GM18861 (cell line): ENCODE results near the gene KLF15.
A peak's percentile ranks its signal among the peaks of the same experiment; 100 is the strongest.

Experiments
- ATAC-seq: cut with Tn5 transposase; IDR thresholded peaks from one replicate; pipeline ENCODE4 v1.9.1; 2021; ENCODE audit not compliant: unreplicated experiment

KLF15 gene

DNA sequence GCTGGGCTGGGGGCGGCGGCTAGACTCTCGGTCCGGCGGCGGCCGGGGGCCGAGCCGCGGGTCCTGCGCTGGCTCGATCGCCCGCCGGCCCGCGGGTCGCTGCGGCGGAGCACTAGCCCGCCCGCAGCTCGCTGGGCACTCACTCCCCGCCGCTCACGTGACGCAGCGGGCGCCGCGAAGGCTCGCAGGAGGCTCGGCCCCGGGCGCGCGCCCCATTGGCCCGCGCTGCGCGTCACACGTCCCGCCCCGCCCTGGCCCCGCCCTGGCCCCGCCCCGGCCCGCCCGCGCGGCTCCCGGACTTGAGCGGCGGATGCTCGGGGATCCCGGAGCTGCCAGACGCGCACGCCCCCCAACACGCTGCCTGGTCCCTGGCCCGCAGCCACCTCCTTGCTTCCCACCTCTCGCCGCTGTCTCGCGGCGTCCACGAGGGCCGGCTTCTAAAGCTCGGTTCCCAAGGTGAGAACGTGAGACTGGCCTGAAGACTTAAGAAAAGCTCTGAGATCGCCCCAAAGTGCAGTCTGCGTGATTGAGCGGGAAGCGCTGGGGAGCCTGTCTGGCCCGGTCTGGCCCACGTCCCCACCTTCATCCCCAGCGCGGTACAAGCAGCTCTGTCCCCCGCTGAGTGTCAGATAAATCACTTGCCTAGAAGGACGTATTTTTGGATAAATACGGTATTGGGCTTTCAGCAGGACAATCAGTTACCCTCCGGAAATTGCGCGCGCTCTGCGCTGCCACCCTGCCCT is at the start of gene KLF15:
Gene KLF15, minus strand, starts transcription at position 114 of the 743 bp plus-strand sequence. CDS start 4,486 bp downstream, outside the sequence.
- ATAC-seq: peak; percentile 66

DNA sequence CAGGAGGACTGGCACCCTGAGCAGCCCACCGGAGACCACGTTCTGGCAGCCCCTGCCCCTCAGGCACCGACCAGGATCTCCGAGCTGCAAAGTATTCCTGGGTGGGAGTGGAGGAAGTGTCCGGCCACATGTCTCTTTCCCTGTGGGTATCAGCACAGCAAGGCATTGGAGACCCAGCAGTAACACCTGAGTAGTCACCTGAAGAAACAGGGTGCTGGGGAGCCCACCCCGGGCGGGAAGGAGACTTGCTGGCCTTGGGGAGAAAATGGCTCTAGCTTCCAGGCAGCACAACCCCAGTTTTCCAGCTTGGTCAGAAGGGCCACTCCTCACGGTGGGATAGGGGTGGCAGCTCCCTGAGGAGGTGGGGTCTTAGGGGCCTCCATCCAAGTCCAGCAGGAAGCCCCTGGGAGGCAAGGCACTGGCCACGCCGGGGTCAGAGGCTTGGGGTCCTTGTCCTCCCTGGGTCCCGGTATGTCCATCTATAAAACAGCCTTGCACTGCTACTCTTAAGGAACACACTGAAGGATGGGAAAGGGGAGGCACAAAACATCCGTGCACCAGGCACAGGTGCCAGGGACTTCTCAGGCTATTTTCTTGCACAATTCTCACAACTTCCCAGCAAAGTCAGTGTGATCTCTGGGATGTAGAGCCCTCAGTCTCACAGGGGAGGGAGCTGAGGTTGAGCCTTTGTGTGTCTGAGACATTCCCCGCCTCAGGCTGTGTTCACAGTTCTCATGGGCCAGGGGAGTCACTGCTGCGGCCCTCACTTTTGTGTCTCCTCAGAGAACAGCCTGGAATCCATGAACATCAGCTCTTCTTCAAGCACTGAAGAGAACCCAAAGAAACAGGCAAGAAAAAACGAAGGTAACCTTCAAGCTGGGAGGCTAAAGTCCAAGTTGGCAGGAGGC is 49.4 kb upstream of the KLF15 start:
- no peak for ATAC-seq

DNA sequence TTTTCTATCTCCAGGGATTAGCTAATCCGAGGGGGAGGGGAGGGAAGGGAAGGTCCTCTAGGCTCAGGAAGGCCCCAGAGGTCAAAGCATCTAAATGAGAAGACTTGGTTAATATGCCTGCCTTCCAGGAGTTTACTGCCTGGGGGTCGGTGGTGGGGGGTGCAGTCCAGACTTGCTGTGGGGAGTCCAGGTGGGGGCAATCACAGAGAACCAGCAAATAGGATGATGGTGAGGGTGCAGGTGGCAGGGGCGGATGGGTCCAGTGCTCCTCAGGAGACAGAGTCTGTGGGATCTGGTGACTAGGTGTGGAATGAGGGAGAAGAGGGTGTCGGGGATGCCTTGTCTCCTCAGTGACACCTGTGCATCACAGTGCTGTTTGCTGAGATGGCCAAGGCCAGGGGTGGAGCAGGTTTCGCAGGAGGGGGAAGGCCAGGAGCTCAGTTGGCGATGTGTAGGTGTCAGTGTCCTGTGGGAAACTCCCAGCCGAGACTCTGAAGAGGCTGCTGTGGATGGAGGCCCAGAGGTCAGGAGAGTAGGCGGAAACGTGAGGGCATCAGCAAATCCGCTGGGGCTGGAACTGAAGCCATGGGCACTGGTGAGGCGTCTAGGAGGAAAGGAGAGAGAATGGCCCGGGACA is 45.6 kb upstream of the KLF15 start:
- ATAC-seq: no peak

DNA sequence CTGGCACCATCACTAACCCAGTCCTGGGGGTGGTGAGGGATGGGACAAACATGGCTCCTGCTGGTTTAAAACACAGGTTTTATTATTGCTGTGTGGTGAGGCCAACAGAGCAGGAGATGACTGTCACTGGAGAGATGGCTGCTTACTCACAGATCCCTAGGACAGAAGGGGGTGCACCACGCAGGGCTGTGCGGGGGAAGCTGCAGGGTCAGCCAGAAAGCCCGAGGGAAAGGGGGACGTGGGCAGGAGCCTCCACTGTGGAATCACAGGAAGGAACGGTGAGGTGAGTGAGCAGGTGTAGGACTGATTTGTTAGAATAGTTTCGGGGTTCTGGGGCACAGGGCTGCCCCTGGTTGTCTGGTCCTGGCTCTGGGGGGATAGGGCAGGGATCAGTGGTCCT is 45.0 kb upstream of the KLF15 start:
- no peak for ATAC-seq

DNA sequence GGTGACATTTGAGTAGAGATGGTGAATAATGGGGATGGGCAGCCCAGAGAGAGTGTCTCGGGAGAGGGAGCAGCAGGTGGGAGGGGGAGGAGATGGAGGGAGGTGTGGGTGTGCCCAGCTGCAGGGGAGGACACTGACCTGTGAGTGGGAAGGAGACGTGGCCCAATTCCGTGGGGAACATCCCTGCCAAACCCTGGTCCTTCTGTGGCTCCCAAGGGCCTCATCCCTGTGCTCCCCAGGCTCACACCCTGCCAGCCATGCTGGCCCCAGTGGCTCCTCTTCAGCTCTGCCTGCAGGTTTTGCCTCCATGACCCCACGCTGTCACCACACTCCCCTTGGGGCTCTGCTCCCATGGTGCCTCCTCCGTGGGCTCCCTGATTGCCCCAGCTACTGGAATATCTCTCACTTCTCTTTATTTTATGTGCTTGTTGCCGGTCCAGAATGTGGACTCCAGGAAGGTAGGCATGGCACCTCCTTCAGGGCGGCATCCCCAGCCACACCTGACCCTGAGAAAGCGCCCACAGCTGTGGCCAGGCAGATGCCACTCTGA is 44.5 kb upstream of the KLF15 start:
- no peak for ATAC-seq

DNA sequence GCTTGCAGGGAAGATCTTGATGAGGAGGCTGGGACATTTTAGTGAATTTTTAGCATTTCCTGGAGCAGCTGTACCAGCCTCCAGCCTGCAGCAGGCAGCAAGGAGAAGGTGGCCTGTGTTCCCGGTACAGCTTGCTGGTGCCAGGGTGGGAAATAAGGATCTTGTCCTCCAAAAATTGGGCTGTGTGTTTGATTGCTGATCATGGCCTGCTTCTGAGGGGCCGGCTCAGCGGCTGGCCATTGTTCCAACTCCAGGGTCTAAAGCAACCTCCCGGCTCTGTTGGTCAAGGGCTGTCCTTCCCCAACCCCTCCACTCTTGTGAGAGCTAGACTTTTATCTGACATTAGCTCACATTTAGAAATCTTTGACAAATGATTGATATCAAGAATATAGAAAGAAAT is 42.5 kb upstream of the KLF15 start:
- ATAC-seq: no peak

DNA sequence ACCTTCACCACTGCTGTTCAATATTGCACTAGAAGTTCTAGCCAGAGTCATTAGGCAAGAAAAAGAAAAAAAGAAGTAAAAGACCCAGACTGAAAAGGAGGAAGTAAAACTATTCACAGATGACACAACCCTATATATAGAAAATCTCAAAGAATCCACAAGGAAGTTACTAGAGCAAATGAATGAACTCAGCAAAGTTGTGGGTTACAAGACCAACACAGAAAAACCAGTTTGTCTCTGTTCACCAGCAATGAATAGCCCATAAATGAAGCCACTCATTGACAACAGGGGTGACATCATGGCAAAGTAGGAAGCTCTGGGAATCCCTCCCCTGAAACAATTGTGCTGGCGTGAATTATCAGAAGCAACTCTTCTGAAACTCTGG is 42.1 kb upstream of the KLF15 start:
- ATAC-seq: peak; percentile 60

DNA sequence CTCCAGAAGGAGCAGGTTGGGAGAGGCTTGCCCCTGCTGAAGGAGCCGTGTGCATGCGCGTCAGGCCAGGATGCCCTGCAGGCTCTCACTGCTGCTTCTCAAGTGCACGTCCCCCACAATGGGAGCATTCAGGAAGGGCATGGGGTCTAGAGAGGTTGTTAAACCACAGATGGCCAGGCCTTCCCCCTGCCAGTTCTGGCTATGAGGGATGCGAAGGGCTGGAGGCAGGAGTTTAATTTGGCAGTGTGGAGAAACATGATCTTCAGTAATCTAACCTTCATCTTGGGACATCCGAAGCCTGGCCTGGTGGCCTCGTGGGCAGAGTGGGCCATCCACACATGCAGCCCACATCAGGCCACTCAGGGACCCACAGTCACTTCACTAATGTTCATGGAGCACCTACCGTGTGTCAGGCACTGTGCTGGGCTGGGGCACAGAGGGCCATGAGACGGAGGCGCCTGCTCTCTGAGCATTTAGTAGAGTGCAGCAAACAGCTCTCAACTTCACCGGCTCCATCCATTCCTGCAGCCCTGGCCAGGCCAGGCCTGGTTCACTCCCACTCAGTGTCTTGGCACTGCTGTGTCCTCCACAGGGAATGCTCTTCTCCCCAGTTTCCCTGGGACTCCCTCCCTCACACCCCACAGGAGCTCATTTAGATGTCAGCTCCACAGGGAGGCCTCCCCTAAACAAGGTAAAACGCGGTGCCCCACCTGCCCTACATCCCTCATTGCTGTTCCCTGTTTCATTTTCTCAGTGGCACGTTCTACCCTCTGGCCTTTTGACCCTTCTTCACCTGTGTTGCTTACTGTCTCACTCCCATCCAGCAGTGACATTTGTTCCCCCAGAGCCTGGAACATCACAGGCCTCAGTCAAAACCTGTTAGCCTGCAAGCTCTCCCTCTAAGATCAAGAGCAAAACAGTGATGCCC is 41.5 kb upstream of the KLF15 start:
- ATAC-seq: no peak

DNA sequence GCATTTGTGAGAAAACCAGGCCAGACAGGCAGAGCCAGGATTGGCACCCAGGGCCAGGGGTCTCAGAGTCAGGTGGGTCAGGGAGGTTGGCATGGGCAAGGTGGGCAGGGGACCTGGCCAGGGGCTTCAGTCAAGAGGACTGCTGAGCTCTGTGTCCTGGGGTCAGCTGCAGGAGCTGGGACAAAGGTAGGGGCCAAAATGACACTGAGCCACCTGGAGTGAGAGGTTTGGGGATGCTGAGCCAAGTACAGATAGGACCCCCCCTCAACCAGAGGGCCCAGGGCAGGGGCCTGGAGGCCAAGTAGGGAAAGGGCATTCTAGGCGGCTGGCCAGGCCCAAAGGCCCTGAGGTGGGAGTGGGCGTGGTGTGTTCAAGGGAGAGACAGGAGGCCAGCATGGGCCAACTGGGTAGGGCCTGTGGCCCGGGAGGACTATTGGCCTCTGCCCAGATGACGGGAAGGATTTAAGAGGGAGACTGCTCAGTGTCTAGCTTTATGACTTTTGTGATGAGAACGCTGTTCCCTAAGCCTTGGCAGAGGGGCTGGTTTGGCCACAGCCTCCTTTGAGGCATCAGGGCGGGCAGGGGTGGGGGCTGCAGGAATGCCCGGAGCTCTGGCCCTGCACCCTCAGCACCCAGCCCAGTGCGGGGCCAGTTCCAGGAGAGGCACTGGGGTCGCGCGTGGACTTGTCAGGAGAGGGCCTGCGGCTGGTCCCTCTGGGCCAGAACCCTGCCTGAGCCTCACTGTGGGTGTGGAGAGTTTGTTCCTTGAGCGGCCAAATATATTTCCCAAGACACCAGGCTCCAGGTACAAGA is 40.6 kb upstream of the KLF15 start:
- ATAC-seq: no peak

DNA sequence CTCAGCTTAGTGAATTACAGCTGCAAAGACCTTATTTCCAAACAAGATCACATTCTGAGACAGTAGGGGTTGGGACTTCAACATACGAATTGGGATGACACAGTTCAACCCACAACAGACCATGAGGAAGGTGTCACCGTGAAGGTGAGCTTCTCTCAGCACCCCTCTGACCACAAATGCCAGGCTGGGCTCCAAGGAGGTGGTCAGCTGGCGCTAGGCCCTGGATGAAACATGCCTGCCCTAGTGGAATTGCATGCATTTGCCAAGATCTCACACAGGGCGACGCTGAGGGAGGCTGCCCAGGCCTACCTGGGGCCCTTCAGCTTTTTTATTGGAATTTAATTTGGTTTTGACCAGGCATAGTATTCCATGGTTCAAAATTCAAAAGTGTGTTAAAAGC is 39.3 kb upstream of the KLF15 start:
- no peak for ATAC-seq

DNA sequence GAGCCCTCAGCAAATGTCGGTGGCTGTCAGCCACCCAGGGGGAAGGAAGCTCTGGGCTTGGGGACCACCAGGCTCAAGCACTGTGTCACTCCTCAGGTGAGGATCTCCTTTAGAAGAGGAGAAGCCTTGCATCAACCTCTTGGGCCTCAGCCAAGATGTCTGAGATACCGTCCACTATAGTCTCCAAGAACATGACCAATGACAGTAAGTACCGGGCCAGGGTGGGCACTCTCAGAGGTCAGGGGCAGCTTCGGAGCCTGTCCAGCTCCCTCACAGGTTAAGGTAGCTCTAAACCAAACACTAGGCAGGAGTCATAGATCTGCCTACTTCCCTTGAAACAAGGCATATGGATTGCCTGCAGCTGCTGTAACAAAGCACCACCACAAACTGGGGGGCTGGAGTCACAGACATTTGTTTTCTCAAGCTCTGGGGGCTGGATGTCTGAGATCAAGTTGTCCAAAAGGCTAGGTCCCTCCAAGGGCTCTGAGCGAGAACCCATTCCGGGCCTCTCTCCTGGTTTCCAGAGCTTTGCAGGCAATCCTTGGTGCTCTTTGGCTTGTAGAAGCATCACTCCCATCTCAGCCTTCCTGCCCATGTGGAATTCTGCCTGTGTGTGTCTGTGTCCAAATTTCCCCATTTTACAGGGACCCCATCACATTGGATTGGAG is 38.8 kb upstream of the KLF15 start:
- no peak for ATAC-seq

DNA sequence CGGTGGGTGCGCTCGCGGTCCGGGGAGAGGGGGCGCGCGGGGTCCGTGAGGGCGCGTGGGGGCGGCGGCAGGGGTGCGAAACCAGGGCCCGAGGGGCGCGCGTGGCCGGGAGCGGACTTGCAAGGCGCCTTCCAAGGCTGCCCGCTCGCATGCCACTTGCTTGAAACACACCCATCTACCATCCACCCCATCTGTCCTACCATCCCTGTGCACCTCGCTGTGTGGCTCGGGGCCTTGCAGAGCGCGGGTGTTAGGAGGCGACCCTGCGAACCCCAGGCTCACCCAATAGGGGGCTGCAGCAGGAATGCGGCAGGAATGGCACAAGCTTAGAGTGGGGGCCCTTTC is 37.7 kb upstream of the KLF15 start:
- no peak for ATAC-seq

DNA sequence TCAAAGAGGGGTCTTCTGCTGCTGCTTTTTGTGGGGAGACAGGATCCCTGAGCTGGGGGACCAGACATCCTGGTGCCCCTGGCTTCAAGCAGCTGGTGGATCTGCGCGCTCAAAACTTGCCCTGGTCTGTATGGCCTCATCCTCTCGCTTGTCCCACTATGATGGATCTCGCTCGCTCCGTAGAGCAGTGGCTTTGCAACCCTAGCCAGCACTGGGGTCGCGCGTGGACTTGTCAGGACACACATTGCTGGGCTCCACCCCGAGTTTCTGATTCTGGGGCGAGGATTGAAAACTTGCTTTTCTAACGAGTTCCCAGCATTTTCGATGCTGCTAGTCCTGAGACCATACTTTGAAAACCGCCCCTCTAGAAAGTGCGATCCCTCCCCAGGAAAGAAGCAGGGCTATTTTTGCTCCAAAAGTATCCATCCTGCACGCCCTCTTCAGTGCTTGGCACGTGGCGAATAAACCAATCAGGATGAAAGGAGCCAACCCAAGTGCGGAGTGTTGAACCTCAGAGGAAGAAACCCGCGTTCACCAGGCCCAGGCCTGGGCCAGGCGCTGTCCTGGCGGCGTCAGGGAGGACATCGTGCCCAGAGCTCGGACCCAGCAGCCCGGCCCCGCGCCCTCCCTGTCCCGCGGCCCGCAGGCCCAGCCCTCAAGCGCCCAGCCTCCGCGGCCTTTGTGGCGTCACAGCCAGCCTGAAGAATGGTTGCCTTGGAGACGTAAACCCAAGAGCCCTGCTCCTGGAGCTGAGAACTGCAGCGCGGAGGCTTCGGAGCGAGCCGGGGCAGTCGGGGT is 37.2 kb upstream of the KLF15 start, which contains the start of gene CFAP100:
Gene CFAP100, plus strand, starts transcription at position 731 of the 798 bp plus-strand sequence. CDS start 1,092 bp downstream, outside the sequence.
- ATAC-seq: no peak

DNA sequence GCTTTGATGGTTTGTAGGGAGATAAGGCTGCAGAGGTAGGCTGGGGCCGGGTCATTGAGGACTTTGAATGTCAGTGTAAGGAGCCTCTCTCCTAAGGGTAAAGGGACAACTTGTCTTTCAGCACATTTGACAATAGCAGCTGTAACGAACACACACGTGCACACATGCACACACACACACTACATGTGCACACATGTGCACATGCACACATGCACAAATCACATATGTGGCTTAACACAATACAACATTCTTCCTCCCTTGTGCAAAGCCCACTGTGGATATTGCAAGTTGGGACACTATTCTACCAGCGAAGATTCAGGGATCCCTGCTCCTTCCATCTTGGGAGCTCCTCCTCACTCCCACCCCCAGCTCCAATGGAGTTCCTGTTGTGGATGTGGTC is 36.4 kb upstream of the KLF15 start:
- ATAC-seq: no peak

DNA sequence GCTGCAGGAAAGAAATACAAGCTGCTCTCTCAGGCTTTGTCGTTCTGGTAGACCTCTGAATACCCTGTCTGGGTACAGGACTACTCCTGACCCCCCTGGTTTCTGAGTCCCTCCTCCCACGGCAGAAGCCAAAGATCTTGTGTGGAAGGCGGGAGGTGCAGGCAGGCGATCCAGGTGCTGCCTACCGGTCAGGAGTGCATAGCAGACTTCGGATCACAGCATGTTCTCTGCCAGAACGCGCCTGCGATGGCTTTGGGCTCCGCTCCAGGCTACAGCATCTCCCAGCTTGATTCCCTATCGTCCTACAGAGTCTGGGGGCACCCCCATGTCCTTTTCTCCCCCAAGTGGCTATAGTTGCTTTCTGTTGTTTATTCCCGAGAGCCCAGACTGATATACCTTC is 35.0 kb upstream of the KLF15 start:
- ATAC-seq: no peak

DNA sequence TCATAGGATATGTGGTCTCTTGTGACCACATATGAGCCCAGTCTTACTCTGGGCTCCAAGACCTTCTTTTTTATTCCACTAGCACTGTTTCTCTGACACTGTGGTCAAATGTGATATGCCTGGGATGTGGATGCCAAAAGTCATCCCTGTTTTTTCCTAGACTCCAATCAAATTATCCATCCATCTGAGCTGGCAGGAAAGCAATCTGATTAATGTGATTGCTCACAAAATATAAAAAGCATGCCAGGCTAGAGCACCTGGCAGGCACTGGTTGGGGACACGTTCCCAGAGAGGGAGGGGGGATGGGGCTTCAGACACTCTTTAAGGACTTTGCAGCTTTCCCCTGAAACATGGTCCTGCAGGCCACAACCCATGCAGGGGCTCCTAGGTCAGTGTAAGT is 34.4 kb upstream of the KLF15 start:
- ATAC-seq: no peak

DNA sequence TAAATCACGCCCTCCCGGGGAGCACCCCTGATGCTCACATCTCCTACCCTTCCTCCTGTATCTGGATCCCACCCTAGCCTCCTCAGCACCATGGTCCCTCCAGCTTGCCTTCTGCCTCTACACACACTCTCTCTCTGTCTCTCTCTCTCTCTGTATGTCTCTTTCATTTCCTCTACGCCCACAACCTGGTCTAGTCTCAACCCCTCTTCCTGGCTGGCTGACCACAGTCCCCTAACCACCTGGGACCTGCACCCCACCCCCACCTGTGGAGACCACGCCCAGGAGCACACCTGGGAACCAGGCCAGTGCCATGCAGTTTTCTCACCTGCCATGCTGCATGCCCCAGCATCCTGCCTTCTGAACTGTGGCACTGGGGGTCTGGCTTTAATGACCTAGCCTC is 33.5 kb upstream of the KLF15 start:
- ATAC-seq: no peak

DNA sequence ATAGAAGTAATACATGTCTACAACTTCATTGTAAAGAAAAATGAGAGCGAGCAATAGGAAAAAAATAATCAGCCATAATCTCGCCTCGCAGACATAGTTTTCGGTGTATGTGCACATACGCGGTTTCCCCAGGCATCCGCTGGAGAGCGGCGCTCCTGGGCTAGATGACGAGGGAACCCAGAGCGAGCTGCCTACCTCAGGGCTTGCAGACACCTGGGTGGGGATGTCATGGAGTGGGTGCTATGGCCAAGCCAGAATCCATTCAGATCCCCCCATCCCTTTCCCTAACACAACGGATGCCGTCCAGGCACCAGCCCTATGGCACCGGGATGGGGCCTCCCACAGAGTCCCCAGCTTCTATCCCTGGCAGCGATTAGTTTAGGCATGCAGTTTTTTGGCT is 33.0 kb upstream of the KLF15 start:
- no peak for ATAC-seq
